ENCODE measurements around the gene CEBPZ.
"Not testable (repeated sequence)": the region's sequence is repeated elsewhere in the genome, so short reads cannot be mapped to it uniquely, and the experiment has no call there.

CEBPZ gene

DNA sequence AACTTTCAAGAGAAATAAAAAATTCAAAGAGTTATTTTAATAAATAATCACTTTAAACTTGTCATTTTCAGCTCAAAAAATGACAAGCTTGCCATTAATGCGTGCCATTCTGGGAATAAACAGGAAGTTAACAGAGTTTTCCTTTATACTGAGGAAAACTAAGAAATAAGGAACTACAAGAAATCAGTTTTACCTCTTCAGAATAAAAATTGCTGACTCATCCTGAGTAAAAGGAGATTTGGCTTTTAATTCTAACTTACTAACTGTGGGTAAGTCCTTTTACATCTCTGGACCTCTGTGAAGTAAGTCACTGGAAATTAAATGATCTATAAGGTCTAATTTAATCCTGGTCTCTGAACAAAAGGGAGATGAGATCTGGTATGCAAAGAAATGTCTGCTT lies 16.1 kb downstream of the CEBPZ start:
- ChIA-PET CTCF (no interaction called here), POLR2A (no interaction called here)
- no peak for DNase-seq (ENCODE audit: extremely low spot score)
- TF ChIP-seq SP1 (IDR thresholded peaks at IDR 0.05): no peak
- TF ChIP-seq HDGF (IDR thresholded peaks at IDR 0.05; ENCODE audit: borderline replicate concordance): no peak

DNA sequence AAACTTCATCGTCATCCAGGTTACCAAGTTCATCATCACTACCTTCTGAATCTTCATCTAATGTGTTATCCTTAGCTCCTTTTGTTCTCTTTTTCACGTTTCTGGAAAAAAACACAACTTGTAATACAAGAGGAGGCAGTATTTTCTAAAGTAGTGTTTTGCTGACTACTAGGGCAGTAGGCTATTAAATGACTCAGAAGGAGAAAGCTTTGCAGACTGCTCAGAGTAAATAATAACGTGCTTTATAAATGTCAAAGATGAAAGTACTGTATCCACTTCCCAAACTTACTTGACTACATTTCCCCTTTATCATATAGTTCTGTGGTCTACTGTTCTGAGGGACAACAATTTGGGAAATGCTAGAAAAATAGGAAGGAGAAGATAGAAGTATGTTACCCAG lies 19.5 kb downstream of the CEBPZ start:
- DNase-seq (ENCODE audit: extremely low spot score): no peak
- POLR2A ChIA-PET: no interaction called here
- TF ChIP-seq FOXK2 (IDR thresholded peaks at IDR 0.05) (no peak), LEF1 (IDR thresholded peaks at IDR 0.05; ENCODE audit: borderline replicate concordance) (no peak), SP1 (IDR thresholded peaks at IDR 0.05) (no peak), ELF4 (IDR thresholded peaks at IDR 0.05) (no peak), FOXA1 (IDR thresholded peaks at IDR 0.05) (no peak), HDGF (IDR thresholded peaks at IDR 0.05; ENCODE audit: borderline replicate concordance) (no peak)
- TF ChIP-seq, protein P1, sequence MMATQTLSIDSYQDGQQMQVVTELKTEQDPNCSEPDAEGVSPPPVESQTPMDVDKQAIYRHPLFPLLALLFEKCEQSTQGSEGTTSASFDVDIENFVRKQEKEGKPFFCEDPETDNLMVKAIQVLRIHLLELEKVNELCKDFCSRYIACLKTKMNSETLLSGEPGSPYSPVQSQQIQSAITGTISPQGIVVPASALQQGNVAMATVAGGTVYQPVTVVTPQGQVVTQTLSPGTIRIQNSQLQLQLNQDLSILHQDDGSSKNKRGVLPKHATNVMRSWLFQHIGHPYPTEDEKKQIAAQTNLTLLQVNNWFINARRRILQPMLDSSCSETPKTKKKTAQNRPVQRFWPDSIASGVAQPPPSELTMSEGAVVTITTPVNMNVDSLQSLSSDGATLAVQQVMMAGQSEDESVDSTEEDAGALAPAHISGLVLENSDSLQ (IDR thresholded peaks at IDR 0.05): no peak
- CTCF ChIA-PET: no interaction called here

DNA sequence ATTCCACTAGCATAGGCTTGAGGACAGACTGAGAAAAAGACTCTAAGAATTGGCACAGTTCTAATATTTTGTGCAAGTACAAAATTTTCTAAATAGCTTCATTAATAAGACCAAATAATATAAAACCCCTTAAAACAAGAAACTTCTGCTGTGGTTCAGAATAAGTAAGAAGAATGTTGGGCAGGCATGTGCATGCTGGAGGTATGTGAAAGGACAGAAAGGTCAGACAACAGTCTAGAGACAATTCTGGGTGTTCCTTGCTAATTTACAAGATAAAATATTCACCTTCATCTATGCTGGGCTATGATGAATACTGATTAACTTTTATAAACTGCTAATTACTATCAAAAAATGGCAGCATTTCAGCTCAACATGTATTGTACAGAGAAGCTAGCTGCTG lies 20.2 kb downstream of the CEBPZ start:
- TF ChIP-seq CTBP1 (IDR thresholded peaks at IDR 0.05; ENCODE audit: borderline replicate concordance) (no peak), L3MBTL2 (conservative IDR thresholded peaks at IDR 0.05) (no peak), TARDBP (IDR thresholded peaks at IDR 0.05) (no peak), HDGF (IDR thresholded peaks at IDR 0.05; ENCODE audit: borderline replicate concordance) (no peak), ELF4 (IDR thresholded peaks at IDR 0.05) (no peak), SUZ12 (IDR thresholded peaks at IDR 0.05) (no peak), ZNF384 (IDR thresholded peaks at IDR 0.05) (no peak), FOXM1 (IDR thresholded peaks at IDR 0.05; ENCODE audit: borderline replicate concordance) (no peak), LEF1 (IDR thresholded peaks at IDR 0.05; ENCODE audit: borderline replicate concordance) (no peak), FOXK2 (IDR thresholded peaks at IDR 0.05) (no peak), SP1 (IDR thresholded peaks at IDR 0.05) (no peak), FOXA1 (IDR thresholded peaks at IDR 0.05) (no peak), ARNT (IDR thresholded peaks at IDR 0.05) (no peak), NFRKB (IDR thresholded peaks at IDR 0.05) (no peak), BHLHE40 (IDR thresholded peaks at IDR 0.05; ENCODE audit: borderline replicate concordance) (no peak)
- TF ChIP-seq, protein P1 (IDR thresholded peaks at IDR 0.05): no peak
- CTCF ChIA-PET: no interaction called here
- POLR2A ChIA-PET: no interaction called here
- no peak for DNase-seq (ENCODE audit: extremely low spot score)

DNA sequence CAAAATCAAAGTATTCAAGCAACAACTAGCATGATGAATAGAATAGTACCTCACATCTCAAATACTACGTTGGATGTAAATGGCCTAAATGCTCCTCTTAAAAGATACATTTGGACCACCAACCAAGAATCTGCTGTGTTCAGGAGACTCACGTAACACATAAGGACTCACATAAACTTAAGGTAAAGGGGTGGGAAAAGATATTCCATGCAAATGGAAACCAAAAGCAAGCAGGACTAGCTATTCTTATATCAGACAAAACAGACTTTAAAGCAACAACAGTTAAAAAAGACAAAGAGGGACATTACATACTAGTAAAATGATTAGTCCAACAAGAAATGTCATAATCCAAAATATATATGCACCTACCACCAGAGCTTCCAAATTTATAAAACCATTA lies 24.6 kb downstream of the CEBPZ start:
- POLR2A ChIA-PET; DNase-seq (ENCODE audit: extremely low spot score); CTCF ChIA-PET: not testable (repeated sequence)

DNA sequence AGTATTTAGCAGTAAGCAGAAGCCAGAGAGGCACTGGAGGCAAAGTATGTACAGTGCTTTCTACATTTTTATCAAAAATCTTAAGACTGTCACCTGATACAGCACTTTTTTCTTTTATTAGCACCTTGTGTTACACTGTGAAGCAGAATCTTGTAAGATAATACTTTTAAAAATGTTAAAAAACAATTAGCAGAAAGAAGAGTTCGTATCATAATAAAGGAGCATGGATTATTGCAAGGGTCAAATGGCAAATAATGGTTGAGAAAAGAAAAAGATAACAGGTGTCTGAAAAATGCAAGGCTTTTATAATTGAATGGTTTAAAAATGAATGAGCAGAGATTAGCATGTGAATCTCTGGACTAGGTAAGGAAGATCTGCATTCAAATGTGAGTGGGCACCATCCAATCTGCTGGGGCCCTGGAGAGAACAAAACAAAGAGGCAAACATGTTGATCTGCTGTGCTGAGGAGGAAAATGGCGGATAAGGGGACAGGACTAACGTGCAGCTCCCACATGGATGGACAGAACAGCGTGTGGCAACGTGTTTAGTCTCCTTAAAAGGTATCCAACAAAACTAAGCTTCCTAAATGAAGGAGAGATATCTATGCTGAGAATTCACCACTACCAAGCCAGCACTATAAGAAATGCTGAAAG lies 25.6 kb downstream of the CEBPZ start:
- POLR2A ChIA-PET: no interaction called here
- CTCF ChIA-PET: no interaction called here
- TF ChIP-seq L3MBTL2 (conservative IDR thresholded peaks at IDR 0.05) (peak; percentile 32; the same call in 1 of the 2 replicates), ARNT (IDR thresholded peaks at IDR 0.05) (no peak)
- no peak for DNase-seq (ENCODE audit: extremely low spot score)

DNA sequence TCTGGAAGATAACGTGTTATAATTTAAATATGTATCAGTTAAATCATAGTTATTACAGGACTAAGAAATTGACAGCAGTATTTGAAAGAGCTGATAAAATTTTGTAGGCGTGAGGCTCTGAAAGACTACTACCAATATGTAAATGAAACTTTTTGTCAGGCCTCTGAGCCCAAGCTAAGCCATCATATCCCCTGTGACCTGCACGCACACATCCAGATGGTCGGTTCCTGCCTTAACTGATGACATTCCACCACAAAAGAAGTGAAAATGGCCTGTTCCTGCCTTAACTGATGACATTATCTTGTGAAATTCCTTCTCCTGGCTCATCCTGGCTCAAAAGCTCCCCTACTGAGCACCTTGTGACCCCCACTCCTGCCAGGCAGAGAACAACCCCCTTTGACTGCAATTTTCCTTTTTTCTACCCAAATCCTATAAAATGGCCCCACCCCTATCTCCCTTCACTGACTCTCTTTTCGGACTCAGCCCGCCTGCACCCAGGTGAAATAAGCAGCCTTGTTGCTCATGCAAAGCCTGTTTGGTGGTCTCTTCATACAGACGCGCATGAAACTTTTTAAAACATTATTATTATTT lies 26.2 kb downstream of the CEBPZ start:
- CTCF ChIA-PET; POLR2A ChIA-PET; DNase-seq (ENCODE audit: extremely low spot score): not testable (repeated sequence)

DNA sequence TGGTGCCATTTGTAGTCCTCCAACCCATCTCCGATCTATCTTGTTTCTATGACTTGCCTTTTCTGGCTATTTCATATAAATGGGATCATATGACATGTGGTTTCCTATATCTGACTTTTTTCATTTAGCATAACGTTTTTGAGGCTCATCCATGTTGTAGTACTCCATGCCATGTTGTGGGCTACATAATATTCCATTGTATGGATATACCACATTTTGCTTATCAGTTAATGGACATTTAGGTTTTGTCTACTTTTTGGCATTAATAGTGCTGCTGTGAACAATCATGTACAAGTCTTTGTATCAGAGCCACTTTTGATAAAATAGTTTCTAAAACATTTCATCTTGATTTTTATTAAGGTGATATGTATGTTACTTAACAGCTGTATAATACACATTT lies 27.7 kb downstream of the CEBPZ start:
- POLR2A ChIA-PET: no interaction called here
- DNase-seq (ENCODE audit: extremely low spot score): no peak
- CTCF ChIA-PET: no interaction called here
- TF ChIP-seq TARDBP (IDR thresholded peaks at IDR 0.05) (no peak), FOXM1 (IDR thresholded peaks at IDR 0.05; ENCODE audit: borderline replicate concordance) (no peak), ARNT (IDR thresholded peaks at IDR 0.05) (no peak), SP1 (IDR thresholded peaks at IDR 0.05) (no peak), LEF1 (IDR thresholded peaks at IDR 0.05; ENCODE audit: borderline replicate concordance) (no peak), FOXK2 (IDR thresholded peaks at IDR 0.05) (no peak), ELF4 (IDR thresholded peaks at IDR 0.05) (no peak), NFRKB (IDR thresholded peaks at IDR 0.05) (no peak), FOXA1 (IDR thresholded peaks at IDR 0.05) (no peak), SUZ12 (IDR thresholded peaks at IDR 0.05) (no peak), HDGF (IDR thresholded peaks at IDR 0.05; ENCODE audit: borderline replicate concordance) (no peak)
- TF ChIP-seq, protein P1 (IDR thresholded peaks at IDR 0.05): no peak

All from HEK293T (cell line).